ENCODE results near the gene PAH.

DNA sequence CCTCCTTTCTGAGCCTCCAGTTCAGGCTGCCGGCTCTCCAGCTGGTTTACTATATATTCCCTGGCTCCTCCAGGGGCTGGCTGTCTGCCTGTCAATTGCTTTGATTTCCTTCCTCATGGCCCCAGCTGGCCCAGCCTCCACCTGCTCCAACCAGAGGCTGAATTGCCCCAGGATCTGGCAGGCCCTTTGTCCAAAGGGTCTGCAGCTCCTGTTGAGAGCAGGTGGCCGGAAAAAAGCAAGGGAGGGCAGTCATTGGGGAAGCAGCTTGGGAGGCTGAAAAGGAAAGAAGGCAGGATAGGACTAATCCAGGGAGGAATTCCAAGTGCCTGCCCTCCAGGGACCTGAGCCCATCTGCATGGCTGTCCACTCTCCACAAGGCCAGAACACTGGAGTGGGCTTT, 25.3 kb downstream of the PAH start:
- TF ChIP-seq, protein P1, sequence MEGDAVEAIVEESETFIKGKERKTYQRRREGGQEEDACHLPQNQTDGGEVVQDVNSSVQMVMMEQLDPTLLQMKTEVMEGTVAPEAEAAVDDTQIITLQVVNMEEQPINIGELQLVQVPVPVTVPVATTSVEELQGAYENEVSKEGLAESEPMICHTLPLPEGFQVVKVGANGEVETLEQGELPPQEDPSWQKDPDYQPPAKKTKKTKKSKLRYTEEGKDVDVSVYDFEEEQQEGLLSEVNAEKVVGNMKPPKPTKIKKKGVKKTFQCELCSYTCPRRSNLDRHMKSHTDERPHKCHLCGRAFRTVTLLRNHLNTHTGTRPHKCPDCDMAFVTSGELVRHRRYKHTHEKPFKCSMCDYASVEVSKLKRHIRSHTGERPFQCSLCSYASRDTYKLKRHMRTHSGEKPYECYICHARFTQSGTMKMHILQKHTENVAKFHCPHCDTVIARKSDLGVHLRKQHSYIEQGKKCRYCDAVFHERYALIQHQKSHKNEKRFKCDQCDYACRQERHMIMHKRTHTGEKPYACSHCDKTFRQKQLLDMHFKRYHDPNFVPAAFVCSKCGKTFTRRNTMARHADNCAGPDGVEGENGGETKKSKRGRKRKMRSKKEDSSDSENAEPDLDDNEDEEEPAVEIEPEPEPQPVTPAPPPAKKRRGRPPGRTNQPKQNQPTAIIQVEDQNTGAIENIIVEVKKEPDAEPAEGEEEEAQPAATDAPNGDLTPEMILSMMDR (IDR thresholded peaks at IDR 0.05), result no peak
- TF ChIP-seq POLR2A (IDR thresholded peaks at IDR 0.05), result no peak
